Naive B cell (primary cell): Measurements from ENCODE around the gene MLYCD. TPM values are rescaled to one million over a fixed set of nuclear protein-coding genes. Genes with fewer than 3 reads are reported as not detected.

Experiments
- ATAC-seq, 2 donors: fragments of 150-1000 bp; cut with Tn5 transposase; 2 replicates each; pipeline ENCODE4 v1.10.0; 2021; ENCODE audit warnings: low read depth in 2 of 2, mild to moderate bottlenecking in 2 of 2, moderate library complexity in 2 of 2
- DNase-seq: peaks from one replicate; pipeline ENCODE4 v3.0.0; 2022
- H3K27ac Mint-ChIP-seq, 6 donors: one replicate each; pipeline ENCODE4 v1.8.0; 2020 to 2022; ENCODE audit warnings: mild to moderate bottlenecking in 6 of 6, mixed read lengths in 6 of 6, moderate library complexity in 5 of 6, inconsistent platforms in 2 of 6
- H3K27me3 Mint-ChIP-seq, 3 donors: one replicate each; pipeline ENCODE4 v1.8.0; 2021 to 2022; ENCODE audit warnings: mixed read lengths in 3 of 3, mild to moderate bottlenecking in 1 of 3
- H3K36me3 Mint-ChIP-seq, 2 donors: one replicate each; pipeline ENCODE4 v1.8.0; 2020 to 2022; ENCODE audit warnings: mixed read lengths in 2 of 2, inconsistent platforms in 1 of 2, mild to moderate bottlenecking in 1 of 2
- H3K4me1 Mint-ChIP-seq, 3 donors: one replicate each; pipeline ENCODE4 v1.8.0; 2020 to 2022; ENCODE audit warnings: mixed read lengths in 3 of 3, inconsistent platforms in 1 of 3, mild to moderate bottlenecking in 1 of 3, moderate library complexity in 1 of 3
- H3K4me3 Mint-ChIP-seq, 8 donors: one replicate each; pipeline ENCODE4 v1.8.0; 2020 to 2022; ENCODE audit warnings: mild to moderate bottlenecking in 8 of 8, mixed read lengths in 8 of 8, moderate library complexity in 8 of 8, inconsistent platforms in 2 of 8
- H3K9me3 Mint-ChIP-seq, 7 donors: one replicate each; pipeline ENCODE4 v1.8.0; 2020 to 2022; ENCODE audit warnings: mixed read lengths in 7 of 7, mild to moderate bottlenecking in 5 of 7, inconsistent platforms in 2 of 7, moderate library complexity in 1 of 7
- polyA plus RNA-seq, 6 donors: library from polyadenylated mRNA; unstranded; fragments of 300-500 nt; fragmentation: Illumina TruSeq; gene quantifications; one replicate each; pipeline ENCODE4 v1.2.3, GENCODE V29; 2021; ENCODE audit warnings: low read depth in 6 of 6

Gene MLYCD
- polyA plus RNA-seq, result 1 to 10 TPM in 4 of 6 donors, under 1 TPM in 2; 0.15 to 2.4 (median 1.6) TPM

DNA sequence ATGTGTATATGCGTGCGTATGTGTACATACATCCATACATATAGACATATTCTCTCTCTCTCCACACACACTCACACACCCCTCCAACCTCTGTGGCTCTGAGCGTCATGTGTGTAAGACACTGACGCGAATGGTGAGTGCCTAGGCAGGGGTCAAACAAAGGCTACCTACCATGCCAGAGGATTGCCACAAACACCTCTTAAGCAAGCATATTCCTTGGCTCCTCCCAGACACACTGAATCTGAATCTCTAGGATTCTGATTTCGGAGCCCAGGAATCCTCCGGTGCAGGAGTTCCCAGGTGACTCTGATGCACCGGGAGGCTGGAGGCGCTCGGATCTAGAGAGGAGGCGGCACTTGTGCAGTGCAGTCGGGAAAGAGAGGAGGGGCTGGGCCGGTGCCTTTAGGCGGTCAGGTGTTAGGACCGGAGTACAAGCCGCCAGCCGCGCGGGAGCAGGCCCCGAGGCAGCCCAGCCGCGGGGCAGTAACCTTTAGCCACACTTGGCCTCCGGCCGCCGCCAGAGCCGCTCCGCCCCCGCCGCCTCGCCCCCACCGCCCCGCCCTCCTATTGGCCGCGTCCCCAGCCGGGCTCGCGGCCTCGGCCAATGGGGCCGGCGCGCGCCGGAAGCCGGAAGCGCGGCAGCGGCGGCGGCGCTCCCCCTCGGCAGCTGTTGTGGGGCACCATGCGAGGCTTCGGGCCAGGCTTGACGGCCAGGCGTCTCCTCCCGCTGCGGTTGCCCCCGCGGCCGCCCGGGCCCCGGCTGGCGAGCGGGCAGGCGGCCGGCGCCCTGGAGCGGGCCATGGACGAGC lies at the start of gene MLYCD:
Gene MLYCD, plus strand, starts transcription at position 653 of the 809 bp plus-strand sequence. Its CDS starts 30 bp downstream, at position 683.
- Mint-ChIP-seq H3K4me1 (peaks cover 32 to 35% (median 32%) of the 10 kb centered on the region in 3 donors), H3K9me3 (no peaks in the 10 kb centered on the region), H3K27ac (peak within 1 kb of the TSS; percentile 76 to 95 (median 89)), H3K36me3 (no peaks in the 10 kb centered on the region), H3K4me3 (peak within 1 kb of the TSS; percentile 90 to 99 (median 97)), H3K27me3 (peaks cover 7 to 28% (median 8%) of the 10 kb centered on the region in 3 donors)
- DNase-seq, result peak; percentile 76
- peak; percentile 96 for ATAC-seq

DNA sequence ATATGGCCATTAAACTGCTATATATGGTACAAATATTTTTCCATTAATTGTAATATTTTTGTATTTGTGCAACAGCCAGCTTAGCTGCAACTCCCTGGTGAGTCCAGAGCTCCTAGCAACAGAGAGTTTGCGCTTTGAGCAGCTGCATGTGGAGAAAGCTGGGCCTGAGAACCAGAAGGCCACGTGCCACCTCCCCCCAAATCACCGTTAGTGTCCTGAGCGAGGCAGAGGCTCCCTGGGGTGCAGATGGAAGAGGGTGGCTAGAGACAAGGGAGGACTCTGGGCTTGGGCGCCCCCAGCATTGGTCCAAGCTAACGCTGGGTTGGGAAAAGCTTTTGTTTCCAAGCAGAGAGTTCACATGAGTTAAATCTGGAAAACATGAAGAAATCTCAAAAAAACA lies 49.5 kb upstream of the MLYCD start:
- Mint-ChIP-seq H3K4me3 (no peak overlapping the region), H3K9me3 (no peaks in the 10 kb centered on the region), H3K36me3 (no peaks in the 10 kb centered on the region), H3K27me3 (peaks cover 4 to 26% (median 21%) of the 10 kb centered on the region in 3 donors), H3K4me1 (peaks cover 6 to 22% (median 19%) of the 10 kb centered on the region in 3 donors), H3K27ac (peak overlapping the region in 1 of 6 donors; percentile 38)
- DNase-seq (no peak), ATAC-seq (no peak)

DNA sequence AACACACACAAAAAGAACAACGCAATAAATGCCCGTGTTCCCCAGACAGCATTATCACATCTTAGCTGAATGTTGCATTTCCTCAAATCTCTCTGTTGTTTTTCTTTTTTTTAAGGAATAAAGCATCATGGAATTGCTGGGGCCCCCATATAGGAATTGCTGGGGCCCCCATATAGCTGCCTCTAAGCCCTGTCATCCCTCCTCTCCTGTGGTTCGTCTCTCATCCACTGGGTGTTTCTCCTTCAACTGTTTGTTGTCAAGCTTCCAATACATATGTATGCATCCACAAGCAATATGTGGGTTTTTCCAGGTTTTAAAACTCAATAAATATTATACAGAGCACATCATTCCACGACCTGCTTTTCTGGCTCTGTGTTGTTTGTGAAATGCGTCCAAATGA lies 48.0 kb upstream of the MLYCD start:
- peaks cover 4 to 28% (median 26%) of the 10 kb centered on the region in 3 donors for H3K27me3 Mint-ChIP-seq
- no peak overlapping the region for H3K4me3 Mint-ChIP-seq
- DNase-seq (no peak), ATAC-seq (no peak)
- H3K4me1 Mint-ChIP-seq, result peaks cover 6 to 13% (median 12%) of the 10 kb centered on the region in 3 donors
- no peak overlapping the region for H3K27ac Mint-ChIP-seq
- H3K9me3 Mint-ChIP-seq, result no peaks in the 10 kb centered on the region
- H3K36me3 Mint-ChIP-seq, result no peaks in the 10 kb centered on the region

DNA sequence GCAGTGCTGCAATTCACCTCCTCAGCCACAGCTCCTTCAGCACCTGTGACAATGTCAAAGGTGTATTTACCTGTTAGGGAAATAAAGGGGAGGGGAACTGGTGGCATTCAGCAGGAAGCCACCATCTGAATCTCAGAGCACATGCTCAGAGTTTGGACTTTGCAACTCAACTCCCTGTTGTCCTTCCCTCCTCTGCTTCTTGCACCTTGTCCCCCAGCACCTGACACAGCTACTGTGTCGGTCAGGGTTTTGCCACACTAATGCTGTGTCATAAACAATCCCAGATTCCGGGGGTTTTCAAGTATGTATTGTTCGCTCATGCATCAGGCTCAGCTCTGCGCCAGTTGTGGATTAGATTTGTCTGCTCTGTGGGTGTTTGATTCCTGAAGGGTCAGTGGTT lies 47.4 kb upstream of the MLYCD start:
- Mint-ChIP-seq H3K4me1 (peaks cover 6 to 12% (median 11%) of the 10 kb centered on the region in 3 donors), H3K27ac (no peak overlapping the region), H3K4me3 (peak overlapping the region in 1 of 8 donors; percentile 43), H3K36me3 (no peaks in the 10 kb centered on the region), H3K9me3 (no peaks in the 10 kb centered on the region), H3K27me3 (peaks cover 4 to 33% (median 26%) of the 10 kb centered on the region in 3 donors)
- no peak for ATAC-seq
- no peak for DNase-seq

DNA sequence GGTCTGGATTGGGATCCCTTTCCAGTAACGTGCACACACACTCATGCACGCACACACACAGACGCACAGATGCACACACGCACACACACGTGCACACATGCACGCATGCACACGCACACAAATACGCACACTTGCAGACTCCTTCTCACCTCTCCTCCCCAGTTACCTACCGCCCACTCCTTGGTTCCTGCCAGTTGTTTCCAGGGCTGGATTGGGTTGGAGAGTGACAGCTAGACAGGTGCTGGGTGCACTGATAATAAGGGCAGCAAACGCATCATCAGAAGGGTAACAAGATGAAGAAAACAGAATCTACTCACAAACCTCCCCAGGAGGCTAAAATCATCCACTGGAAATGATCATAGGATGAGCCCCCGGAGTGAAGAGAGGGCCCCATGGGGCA lies 46.1 kb upstream of the MLYCD start:
- Mint-ChIP-seq H3K9me3 (no peaks in the 10 kb centered on the region), H3K27me3 (peaks cover 4 to 35% (median 26%) of the 10 kb centered on the region in 3 donors), H3K27ac (no peak overlapping the region)

DNA sequence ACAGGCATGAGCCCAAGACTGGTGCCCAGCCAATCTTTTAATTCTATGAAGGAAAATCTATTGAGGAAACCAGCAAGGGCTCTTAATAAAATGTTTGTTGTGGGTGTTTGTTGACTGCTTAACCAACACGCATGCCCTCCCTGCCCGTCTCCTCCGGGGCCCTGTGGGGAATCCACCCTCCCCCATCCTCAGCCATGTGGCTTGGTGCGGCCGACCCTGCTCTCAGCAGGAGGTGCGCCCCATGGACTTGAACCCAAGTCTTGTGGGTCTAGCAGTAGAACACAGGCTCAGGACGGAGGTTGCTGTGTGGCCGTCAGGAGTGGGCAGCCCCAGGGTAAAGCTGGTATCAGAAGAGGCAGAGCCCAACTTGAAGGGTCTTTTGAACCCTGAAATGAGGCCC lies 45.1 kb upstream of the MLYCD start:
- ATAC-seq (no peak), DNase-seq (no peak)
- Mint-ChIP-seq H3K27ac (no peak overlapping the region), H3K36me3 (no peaks in the 10 kb centered on the region), H3K27me3 (peaks cover 4 to 39% (median 26%) of the 10 kb centered on the region in 3 donors), H3K4me3 (no peak overlapping the region), H3K4me1 (no peaks in the 10 kb centered on the region), H3K9me3 (no peaks in the 10 kb centered on the region)

More for the DNA sequence above, 46.1 kb upstream of the MLYCD start:
- H3K4me3 Mint-ChIP-seq, result no peak overlapping the region
- no peak for ATAC-seq
- H3K36me3 Mint-ChIP-seq, result no peaks in the 10 kb centered on the region
- DNase-seq, result no peak
- H3K4me1 Mint-ChIP-seq, result no peaks in the 10 kb centered on the region

DNA sequence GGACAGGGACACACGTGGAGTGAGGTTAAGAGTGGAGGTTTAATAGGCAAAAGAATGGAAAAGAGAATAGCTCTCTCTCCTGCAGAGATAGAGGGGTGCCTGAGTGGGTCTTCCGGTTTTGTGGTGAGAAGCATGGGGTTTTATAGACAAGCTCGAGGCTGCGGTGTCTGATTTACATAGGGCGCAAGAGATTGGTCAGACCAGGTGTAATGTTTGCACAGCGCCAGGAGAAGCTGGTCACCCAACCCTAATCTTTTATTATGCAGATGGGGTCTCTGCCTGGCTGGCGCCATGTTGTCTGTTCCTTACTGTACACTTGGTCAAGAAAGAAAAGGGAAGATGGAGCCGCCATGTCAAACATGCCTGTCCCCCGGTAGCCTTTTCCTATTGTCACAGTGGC lies 44.5 kb upstream of the MLYCD start:
- Mint-ChIP-seq H3K4me3 (no peak overlapping the region), H3K9me3 (no peaks in the 10 kb centered on the region), H3K27me3 (peaks cover 4 to 39% (median 26%) of the 10 kb centered on the region in 3 donors), H3K4me1 (no peaks in the 10 kb centered on the region), H3K36me3 (no peaks in the 10 kb centered on the region), H3K27ac (no peak overlapping the region)
- no peak for ATAC-seq
- DNase-seq, result no peak

DNA sequence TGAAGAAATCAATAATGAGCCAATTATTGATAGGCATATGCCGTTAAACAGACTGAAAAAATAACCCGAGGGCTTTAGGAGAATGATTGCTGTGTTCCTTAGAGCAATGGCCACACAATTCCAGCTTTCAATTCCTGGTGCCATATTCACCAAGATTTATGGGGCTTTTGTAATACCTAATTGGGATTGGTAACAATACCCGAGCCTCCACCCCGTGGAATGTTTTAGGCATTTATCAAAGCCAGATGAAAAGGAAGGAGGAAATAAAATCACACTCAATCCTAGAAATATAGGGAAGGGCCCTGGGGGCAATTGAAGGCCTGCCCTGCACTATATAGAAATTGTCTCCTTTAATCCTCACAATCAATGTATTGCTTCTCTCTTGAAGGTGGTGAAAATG lies 42.1 kb upstream of the MLYCD start:
- ATAC-seq (no peak), DNase-seq (no peak)
- Mint-ChIP-seq H3K36me3 (no peaks in the 10 kb centered on the region), H3K9me3 (no peaks in the 10 kb centered on the region), H3K4me3 (no peak overlapping the region), H3K4me1 (no peaks in the 10 kb centered on the region), H3K27me3 (peaks cover 4 to 42% (median 20%) of the 10 kb centered on the region in 3 donors), H3K27ac (no peak overlapping the region)

DNA sequence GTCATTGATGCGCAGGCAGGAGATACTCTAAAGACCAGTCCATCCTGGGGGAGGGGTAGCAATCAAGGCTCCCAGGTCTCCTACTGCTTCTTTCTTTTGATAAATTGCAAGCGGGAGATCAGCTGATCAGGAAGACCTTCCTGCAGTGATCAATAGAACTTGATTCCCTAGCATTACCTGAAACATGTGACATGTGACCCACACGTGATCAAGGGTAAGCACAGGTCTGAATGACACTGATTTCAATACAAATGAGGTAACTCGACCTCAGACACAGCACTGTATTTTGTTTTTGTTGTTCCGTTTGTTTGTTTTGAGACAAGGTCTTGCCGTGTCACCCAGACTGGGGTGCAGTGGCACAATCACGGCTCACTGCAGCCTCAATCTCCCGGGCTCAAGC lies 39.6 kb upstream of the MLYCD start:
- H3K4me3 Mint-ChIP-seq, result no peak overlapping the region
- no peaks in the 10 kb centered on the region for H3K36me3 Mint-ChIP-seq
- no peak for ATAC-seq
- no peak for DNase-seq
- H3K4me1 Mint-ChIP-seq, result no peaks in the 10 kb centered on the region
- no peaks in the 10 kb centered on the region for H3K9me3 Mint-ChIP-seq
- no peak overlapping the region for H3K27ac Mint-ChIP-seq
- H3K27me3 Mint-ChIP-seq, result peaks cover 0 to 25% (median 1%) of the 10 kb centered on the region in 3 donors

DNA sequence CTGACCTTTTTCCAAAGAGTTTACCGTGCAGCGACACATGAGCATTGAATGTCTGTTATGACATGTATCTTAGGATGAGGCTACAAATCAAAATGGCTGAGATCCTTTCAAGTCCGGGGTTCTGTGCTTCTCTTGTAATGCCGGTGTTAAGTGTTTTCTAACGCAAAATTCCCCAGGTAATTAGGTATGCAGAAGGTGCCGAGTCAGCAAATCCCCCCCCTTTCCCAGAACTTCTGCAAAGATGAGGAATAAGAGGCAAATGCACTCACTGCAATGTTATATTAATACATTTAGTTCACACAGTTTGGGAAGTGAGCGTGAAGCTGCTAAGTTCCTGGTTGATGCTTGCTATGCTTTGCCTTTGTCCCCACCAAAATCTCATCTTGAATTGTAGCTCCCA lies 36.3 kb upstream of the MLYCD start:
- no peak for DNase-seq
- Mint-ChIP-seq H3K4me3 (no peak overlapping the region), H3K4me1 (no peaks in the 10 kb centered on the region), H3K9me3 (peaks cover 0 to 12% (median 4%) of the 10 kb centered on the region in 7 donors), H3K27ac (no peak overlapping the region), H3K36me3 (peaks cover 6 to 9% of the 10 kb centered on the region in 2 donors), H3K27me3 (peaks cover 0 to 27% (median 0%) of the 10 kb centered on the region in 3 donors)
- ATAC-seq, result no peak

DNA sequence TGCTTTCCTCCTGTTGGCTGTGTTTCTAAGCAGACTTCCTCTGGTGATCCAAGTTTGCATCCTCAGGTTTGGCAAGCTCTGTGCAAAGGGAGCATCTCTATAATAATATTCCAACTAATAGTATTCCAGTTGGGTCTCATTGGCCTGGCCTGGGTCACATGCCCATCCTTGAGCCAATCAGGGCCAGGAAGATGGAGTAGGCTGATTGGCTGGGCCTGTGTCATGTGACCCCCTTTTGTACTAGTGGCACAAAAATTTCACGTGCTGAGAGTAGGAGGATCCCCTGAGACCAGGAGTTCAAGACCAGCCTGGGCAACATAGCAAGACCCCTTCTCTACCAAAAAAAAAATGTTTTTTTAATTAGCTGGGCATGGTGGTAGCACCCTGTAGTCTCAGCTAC lies 35.2 kb upstream of the MLYCD start:
- Mint-ChIP-seq H3K4me1 (no peaks in the 10 kb centered on the region), H3K27ac (peak overlapping the region in 1 of 6 donors; percentile 75), H3K36me3 (peaks cover 6 to 9% of the 10 kb centered on the region in 2 donors), H3K27me3 (peaks cover 0 to 32% (median 0%) of the 10 kb centered on the region in 3 donors), H3K9me3 (peaks cover 0 to 12% (median 4%) of the 10 kb centered on the region in 7 donors), H3K4me3 (no peak overlapping the region)
- DNase-seq, result no peak
- no peak for ATAC-seq

DNA sequence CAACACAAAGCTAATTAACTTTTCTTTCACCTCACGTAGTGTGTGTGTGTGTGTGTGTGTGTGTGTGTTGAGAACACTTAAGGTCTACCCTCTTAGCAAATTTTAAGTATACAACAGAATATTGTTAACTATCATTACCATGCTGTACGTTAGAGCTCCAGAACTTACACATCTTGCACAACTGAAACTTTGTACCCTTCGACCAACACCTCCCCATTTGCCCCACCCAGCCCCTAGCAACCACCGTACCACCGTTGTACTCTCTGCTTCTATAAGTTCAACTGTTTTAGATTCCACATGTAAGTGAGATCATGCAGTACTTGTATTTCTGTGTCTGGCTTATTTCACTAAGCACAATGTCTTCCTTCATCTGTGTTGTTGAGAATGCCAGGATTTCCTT lies 28.1 kb upstream of the MLYCD start:
- no peaks in the 10 kb centered on the region for H3K4me1 Mint-ChIP-seq
- H3K36me3 Mint-ChIP-seq, result peaks cover 6 to 9% of the 10 kb centered on the region in 2 donors
- no peak overlapping the region for H3K27ac Mint-ChIP-seq
- peaks cover 23 to 64% (median 30%) of the 10 kb centered on the region in 3 donors for H3K27me3 Mint-ChIP-seq
- H3K4me3 Mint-ChIP-seq, result no peak overlapping the region
- DNase-seq, result no peak
- peaks cover 0 to 12% (median 4%) of the 10 kb centered on the region in 7 donors for H3K9me3 Mint-ChIP-seq
- ATAC-seq, result no peak

DNA sequence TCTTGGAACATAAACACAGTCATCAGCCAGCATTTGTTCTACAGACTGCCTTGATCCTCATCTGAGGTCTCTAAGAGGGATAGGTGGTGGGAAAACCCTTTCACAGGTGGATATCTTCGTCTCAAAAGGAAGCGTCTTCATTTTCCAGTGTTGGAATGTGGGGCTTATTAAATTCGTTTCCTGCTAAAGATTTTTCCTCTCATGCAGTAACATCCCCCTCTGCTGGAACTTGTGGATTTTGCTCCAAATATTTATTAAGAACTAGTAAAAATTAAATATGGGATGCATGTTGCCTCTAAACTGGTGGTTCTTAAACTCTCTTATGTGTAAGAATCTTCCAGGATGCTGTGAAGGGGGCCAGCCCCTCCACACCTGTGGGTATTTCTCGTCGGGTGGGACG lies 20.1 kb upstream of the MLYCD start:
- no peaks in the 10 kb centered on the region for H3K4me1 Mint-ChIP-seq
- ATAC-seq, result no peak
- peak overlapping the region in 1 of 6 donors; percentile 54 for H3K27ac Mint-ChIP-seq
- H3K4me3 Mint-ChIP-seq, result no peak overlapping the region
- H3K9me3 Mint-ChIP-seq, result peaks cover 0 to 5% (median 2%) of the 10 kb centered on the region in 7 donors
- no peak for DNase-seq
- peaks cover 17 to 44% (median 39%) of the 10 kb centered on the region in 3 donors for H3K27me3 Mint-ChIP-seq
- peaks cover 0 to 8% of the 10 kb centered on the region in 2 donors for H3K36me3 Mint-ChIP-seq
